ENCODE measurements around the gene CAPNS2.

CAPNS2 gene

GRCh38 chr16:55565086-55565485, 1.4 kb upstream of the CAPNS2 start:
- TF ChIP-seq CTCF (IDR thresholded peaks at IDR 0.05; ENCODE audit: low read depth, low read length): no peak

DNA sequence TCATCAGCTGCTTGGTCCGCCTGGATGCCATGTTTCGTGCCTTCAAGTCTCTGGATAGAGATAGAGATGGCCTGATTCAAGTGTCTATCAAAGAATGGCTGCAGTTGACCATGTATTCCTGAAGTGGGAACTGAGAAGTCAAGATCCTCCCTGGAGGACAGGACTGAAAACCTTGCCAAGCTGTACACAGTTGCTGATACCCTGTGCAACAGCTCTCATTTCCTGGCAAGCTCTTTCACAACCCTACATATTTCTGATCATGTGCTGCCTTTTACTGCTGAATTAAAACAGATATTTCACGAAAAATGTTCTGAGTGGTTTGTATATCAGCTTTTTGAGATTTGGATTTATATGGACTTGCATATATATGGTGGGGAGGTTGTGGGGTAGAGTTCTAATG, 898 bp downstream of the CAPNS2 start:
- no peak for TF ChIP-seq CTCF (IDR thresholded peaks at IDR 0.05; ENCODE audit: low read depth, low read length)
- H3K4me3 ChIP-seq (ENCODE audit: low read depth, low read length): no peak overlapping the region

More at GRCh38 chr16:55565086-55565485, 1.4 kb upstream of the CAPNS2 start:
- H3K4me3 ChIP-seq (ENCODE audit: low read depth, low read length): no peak overlapping the region

DNA sequence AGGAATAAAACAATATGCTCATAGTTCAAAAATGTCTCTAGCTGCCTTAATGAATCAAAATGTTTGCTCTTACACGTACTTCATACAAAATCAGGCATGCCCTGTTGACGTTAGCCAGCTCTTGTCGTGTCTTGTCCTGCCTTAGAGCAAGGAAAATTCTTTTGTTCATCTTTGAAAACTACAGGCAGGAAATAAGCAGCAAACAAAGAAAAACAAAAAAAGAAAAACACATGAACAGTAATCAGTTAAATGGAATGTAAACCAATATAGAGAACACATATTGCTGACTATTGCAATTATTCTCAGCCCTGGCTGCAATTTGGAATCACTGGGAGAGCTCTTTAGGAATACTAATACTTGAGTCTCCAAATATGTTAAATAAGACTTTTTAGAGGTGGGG, 1.7 kb downstream of the CAPNS2 start:
- H3K4me3 ChIP-seq (ENCODE audit: low read depth, low read length): no peak overlapping the region
- no peak for TF ChIP-seq CTCF (IDR thresholded peaks at IDR 0.05; ENCODE audit: low read depth, low read length)

- no peak for TF ChIP-seq CTCF (IDR thresholded peaks at IDR 0.05; ENCODE audit: low read depth, low read length)
- no peak overlapping the region for H3K4me3 ChIP-seq (ENCODE audit: low read depth, low read length)
These were observed 2.5 kb downstream of the CAPNS2 start for GRCh38 chr16:55569025-55569424.

DNA sequence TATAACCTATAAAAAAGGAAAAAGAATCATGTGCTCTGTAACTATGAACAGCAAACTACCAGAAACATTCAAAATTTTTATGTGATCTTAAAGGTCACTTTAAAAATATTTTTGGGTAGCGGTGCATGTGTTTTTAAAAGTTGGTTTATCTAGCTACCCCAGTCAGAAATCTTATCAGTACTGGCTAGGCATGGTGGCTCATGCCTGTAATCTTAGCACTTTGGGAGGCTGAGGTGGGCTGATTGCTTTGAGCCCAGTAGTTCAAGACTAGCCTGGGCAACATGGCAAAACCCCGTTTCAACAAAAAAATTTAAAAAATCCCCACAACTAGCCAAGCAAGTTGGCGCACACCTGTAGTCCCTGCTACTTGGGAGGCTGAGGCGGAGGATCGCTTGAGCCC, 3.7 kb downstream of the CAPNS2 start:
- no peak for TF ChIP-seq CTCF (IDR thresholded peaks at IDR 0.05; ENCODE audit: low read depth, low read length)
- H3K4me3 ChIP-seq (ENCODE audit: low read depth, low read length): no peak overlapping the region

DNA sequence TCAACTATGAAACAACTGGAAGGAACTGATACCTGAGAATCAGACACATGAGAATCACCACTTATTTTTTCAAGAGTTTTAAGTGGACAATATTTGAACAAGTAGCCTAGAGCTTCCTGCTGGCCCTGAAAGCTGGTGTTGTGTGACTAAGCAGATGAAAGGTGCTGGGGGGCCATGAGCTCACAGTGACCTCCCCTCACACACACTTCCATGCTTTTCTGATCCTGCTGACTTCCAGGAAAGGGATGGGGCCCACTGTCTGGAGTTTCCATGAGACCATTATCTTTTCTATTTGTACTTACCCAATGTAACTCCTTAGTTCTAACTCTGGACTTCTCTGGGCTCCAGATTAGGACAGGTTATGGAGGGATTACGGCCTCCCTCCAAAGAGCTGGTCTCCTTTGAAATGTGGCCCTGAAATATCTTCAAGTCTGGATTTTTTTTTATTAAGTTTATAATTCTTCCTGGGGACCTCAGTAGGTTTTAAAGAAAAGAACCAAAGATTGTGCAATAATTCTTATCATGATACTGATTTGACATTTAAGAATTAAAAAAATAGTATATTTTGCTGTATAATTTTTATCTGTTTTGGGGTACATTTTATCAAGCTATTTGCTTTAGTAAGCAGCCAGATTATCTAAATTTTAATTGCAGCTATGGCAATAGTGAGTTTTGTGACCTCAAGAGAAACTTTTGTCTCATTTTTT, 4.9 kb downstream of the CAPNS2 start:
- H3K4me3 ChIP-seq (ENCODE audit: low read depth, low read length): no peak overlapping the region
- TF ChIP-seq CTCF (IDR thresholded peaks at IDR 0.05; ENCODE audit: low read depth, low read length): no peak

DNA sequence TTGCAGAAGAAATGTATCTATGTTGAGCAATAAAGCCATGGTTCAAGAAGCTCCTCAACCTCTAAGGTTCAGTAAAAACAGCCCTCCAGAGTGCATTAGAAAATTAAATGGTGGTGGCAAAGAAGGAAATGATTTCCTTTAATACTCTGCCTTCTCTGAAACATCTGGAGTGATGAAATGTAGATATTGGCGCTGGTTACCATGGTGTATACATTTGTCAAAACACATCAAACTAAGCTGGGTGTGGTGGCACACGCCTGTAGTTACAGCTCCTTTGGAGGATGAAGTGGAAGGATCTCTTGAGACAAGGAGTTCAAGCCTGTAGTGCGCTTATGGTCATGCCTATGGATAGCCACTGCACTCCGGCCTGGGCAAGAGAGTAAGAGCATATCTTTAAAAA, 6.0 kb downstream of the CAPNS2 start:
- TF ChIP-seq CTCF (IDR thresholded peaks at IDR 0.05; ENCODE audit: low read depth, low read length): no peak
- H3K4me3 ChIP-seq (ENCODE audit: low read depth, low read length): no peak overlapping the region

Data from WI38 (cell line).